Activated T-helper 1 cell treated with anti-CD3 and anti-CD28 coated beads, Interleukin-12 subunit alpha, Interleukin-12 subunit beta, Interleukin-2, Interleukin-4 antibody, amounts not matched to agents 30 ng/mL and 10 ng/mL and 1 ng/mL, durations not matched to agents 14 hours and 24 hours and 36 hours (primary cell): Measurements from ENCODE around the gene PRDM8. TPM values are rescaled to one million over a fixed set of nuclear protein-coding genes. Genes with fewer than 3 reads are reported as not detected.

ENCODE experiments used
- DNase-seq: peaks from one replicate; pipeline ENCODE4 v3.0.0; 2021; ENCODE audit warnings: low spot score
- H3K27ac Mint-ChIP-seq: one replicate; pipeline ENCODE4 v1.8.0; 2021; ENCODE audit warnings: mild to moderate bottlenecking, mixed read lengths
- H3K27me3 Mint-ChIP-seq: one replicate; pipeline ENCODE4 v1.8.0; 2022; ENCODE audit warnings: mild to moderate bottlenecking, moderate library complexity, mixed read lengths; ENCODE audit not compliant: insufficient read depth
- H3K36me3 Mint-ChIP-seq: one replicate; pipeline ENCODE4 v1.8.0; 2021; ENCODE audit warnings: low read depth, mixed read lengths
- H3K4me1 Mint-ChIP-seq: one replicate; pipeline ENCODE4 v1.8.0; 2021; ENCODE audit warnings: low read depth, mixed read lengths
- H3K4me3 Mint-ChIP-seq: one replicate; pipeline ENCODE4 v1.8.0; 2021; ENCODE audit warnings: mild to moderate bottlenecking, moderate library complexity, mixed read lengths
- H3K9me3 Mint-ChIP-seq: one replicate; pipeline ENCODE4 v1.8.0; 2021; ENCODE audit warnings: mixed read lengths
- intact Hi-C: fragments of 100-400 bp; cut with micrococcal nuclease; formaldehyde crosslinking; loops from one replicate; pipeline ENCODE4 v1.15.1; 2024
- total RNA-seq: library from RNA; stranded (reverse); gene quantifications from 2 replicates; pipeline ENCODE4 v1.2.3, GENCODE V29; 2022

The PRDM8 gene
- total RNA-seq, 1 donor from 2014 or later: 8.4 TPM

GRCh38 chr4:80252427-80252826 lies 55.1 kb downstream of the PRDM8 start:
- Mint-ChIP-seq H3K4me1 (no peaks in the 10 kb centered on the region), H3K9me3 (no peaks in the 10 kb centered on the region)

GRCh38 chr4:80252953-80253352 lies 55.6 kb downstream of the PRDM8 start:
- Mint-ChIP-seq H3K36me3 (no peaks in the 10 kb centered on the region), H3K27me3 (peaks cover 24% of the 10 kb centered on the region), H3K9me3 (no peaks in the 10 kb centered on the region), H3K4me1 (no peaks in the 10 kb centered on the region), H3K27ac (no peak overlapping the region), H3K4me3 (no peak overlapping the region)
- intact Hi-C loops: no loop called here
- DNase-seq: no peak

More at GRCh38 chr4:80252427-80252826, 55.1 kb downstream of the PRDM8 start:
- H3K36me3 Mint-ChIP-seq: no peaks in the 10 kb centered on the region
- H3K4me3 Mint-ChIP-seq: no peak overlapping the region
- H3K27me3 Mint-ChIP-seq: peaks cover 21% of the 10 kb centered on the region
- no peak for DNase-seq
- H3K27ac Mint-ChIP-seq: no peak overlapping the region
- intact Hi-C loops: no loop called here

GRCh38 chr4:80253510-80253909 lies 56.2 kb downstream of the PRDM8 start:
- Mint-ChIP-seq H3K36me3 (no peaks in the 10 kb centered on the region), H3K27me3 (peaks cover 26% of the 10 kb centered on the region), H3K27ac (no peak overlapping the region), H3K9me3 (no peaks in the 10 kb centered on the region), H3K4me1 (no peaks in the 10 kb centered on the region), H3K4me3 (no peak overlapping the region)
- DNase-seq: no peak
- intact Hi-C loops: no loop called here

Other genes with a start within 250 kb of the PRDM8 start
- 24.9 and 29.8 TPM in 2 replicates for gene ANTXR2, start 124.3 kb upstream of the PRDM8 start, total RNA-seq
- gene FGF5, start 69.2 kb downstream of the PRDM8 start, total RNA-seq: 0.05 TPM in 1 of 2 replicates, not detected in the other
- not detected in 2 replicates for gene CFAP299, start 138.2 kb downstream of the PRDM8 start, total RNA-seq